Left lung (tissue), 10 donors: ENCODE results near the gene UQCRFS1. TPM values are rescaled to one million over a fixed set of nuclear protein-coding genes. Genes with fewer than 3 reads are reported as not detected.

ENCODE experiments used
- ATAC-seq: fragments of 200-7000 bp; cut with Tn5 transposase; one replicate; pipeline ENCODE4 v1.9.1; 2020; ENCODE audit warnings: moderate library complexity
- DNase-seq, 4 donors: peaks; one replicate each; pipeline ENCODE4 v3.0.0-alpha.2; 2013 to 2020
- H3K27ac ChIP-seq, 2 donors: fragments of 200-600 bp; sonication (generic) in 1 of 2; one replicate each; pipeline versions ENCODE4 v1.5.0 to v1.8.0; 2020 to 2021
- H3K27me3 ChIP-seq, 2 donors: fragments of 200-600 bp; sonication (generic) in 1 of 2; one replicate each; pipeline versions ENCODE4 v1.5.0 to v1.8.0; 2020 to 2021
- H3K36me3 ChIP-seq, 2 donors: fragments of 200-600 bp; sonication (generic) in 1 of 2; one replicate each; pipeline versions ENCODE4 v1.5.0 to v1.8.0; 2020 to 2021
- H3K4me1 ChIP-seq, 2 donors: fragments of 200-600 bp; one replicate each; pipeline ENCODE4 v1.8.0; 2021
- H3K4me3 ChIP-seq, 2 donors: fragments of 200-600 bp; sonication (generic) in 1 of 2; one replicate each; pipeline versions ENCODE4 v1.5.0 to v1.8.0; 2020 to 2021; ENCODE audit warnings: mild to moderate bottlenecking in 1 of 2
- H3K9me3 ChIP-seq, 2 donors: fragments of 200-600 bp; sonication (generic) in 1 of 2; one replicate each; pipeline versions ENCODE4 v1.5.0 to v1.8.0; 2020 to 2021
- CTCF ChIP-seq, 2 donors: fragments of 200-600 bp; sonication (generic) in 1 of 2; IDR thresholded peaks; one replicate each; pipeline versions ENCODE4 v1.5.0 to v1.8.0; 2021; ENCODE audit warnings: antibody characterized with exemption in 2 of 2
- intact Hi-C, 2 donors: fragments of 100-400 bp; cut with DNase I; formaldehyde crosslinking; loops; one replicate each; pipeline versions ENCODE4 v1.11.2 to v1.14.2; 2022
- polyA plus RNA-seq, 6 donors: library from polyadenylated mRNA; unstranded; fragments of 120-200 nt; gene quantifications; one replicate each; pipeline ENCODE4 v1.2.1, GENCODE V29; 2013; ENCODE audit not compliant: insufficient read length in 6 of 6
- total RNA-seq, 2 donors: library from RNA; stranded (reverse); fragmentation: NEBNext Ultra II Directional; extraction: Animal tissue kit (Norgen Biotek cat#: 25700); gene quantifications; one replicate each; pipeline ENCODE4 v1.2.1, GENCODE V29; 2021
- donor health status: DM: no; HTN: yes; CAD: no.
- donor health status: DM: no; HTN: no; CAD: no.

Gene UQCRFS1
- total and polyA plus RNA-seq, 8 donors, result 15.9 to 27.8 (median 17.4) TPM

GRCh38 chr19:29248332-29248844 lies 35.4 kb upstream of the UQCRFS1 start:
- Histone ChIP-seq H3K27ac (no peak overlapping the region), H3K4me1 (no peaks in the 10 kb centered on the region), H3K36me3 (no peaks in the 10 kb centered on the region), H3K9me3 (no peaks in the 10 kb centered on the region), H3K27me3 (peaks cover 0 to 49% of the 10 kb centered on the region in 2 donors), H3K4me3 (no peak overlapping the region)
- TF ChIP-seq CTCF (IDR thresholded peaks at IDR 0.05), result no peak
- no peak for ATAC-seq
- DNase-seq, result no peak
- intact Hi-C loops, result no loop called here

GRCh38 chr19:29247872-29248271 lies 34.9 kb upstream of the UQCRFS1 start:
- no peak overlapping the region for H3K4me3 ChIP-seq
- peaks cover 0 to 49% of the 10 kb centered on the region in 2 donors for H3K27me3 ChIP-seq
- DNase-seq (peak in 1 of 4 donors; percentile 5), ATAC-seq (no peak)
- TF ChIP-seq CTCF (IDR thresholded peaks at IDR 0.05), result no peak
- no peak overlapping the region for H3K27ac ChIP-seq
- H3K36me3 ChIP-seq, result no peaks in the 10 kb centered on the region
- no peaks in the 10 kb centered on the region for H3K4me1 ChIP-seq
- intact Hi-C loops, result no loop called here
- no peaks in the 10 kb centered on the region for H3K9me3 ChIP-seq

GRCh38 chr19:29247471-29247870 lies 34.5 kb upstream of the UQCRFS1 start:
- DNase-seq (no peak), ATAC-seq (no peak)
- intact Hi-C loops, result no loop called here
- H3K27ac ChIP-seq, result no peak overlapping the region
- TF ChIP-seq CTCF (IDR thresholded peaks at IDR 0.05), result no peak
- H3K9me3 ChIP-seq, result no peaks in the 10 kb centered on the region
- H3K4me3 ChIP-seq, result no peak overlapping the region
- H3K4me1 ChIP-seq, result no peaks in the 10 kb centered on the region
- no peaks in the 10 kb centered on the region for H3K36me3 ChIP-seq
- peaks cover 0 to 49% of the 10 kb centered on the region in 2 donors for H3K27me3 ChIP-seq

GRCh38 chr19:29247051-29247450 lies 34.1 kb upstream of the UQCRFS1 start:
- H3K36me3 ChIP-seq, result no peaks in the 10 kb centered on the region
- H3K9me3 ChIP-seq, result no peaks in the 10 kb centered on the region
- no peak overlapping the region for H3K27ac ChIP-seq
- TF ChIP-seq CTCF (IDR thresholded peaks at IDR 0.05), result no peak
- no peaks in the 10 kb centered on the region for H3K4me1 ChIP-seq
- intact Hi-C loops, result no loop called here
- peaks cover 0 to 49% of the 10 kb centered on the region in 2 donors for H3K27me3 ChIP-seq
- DNase-seq (no peak), ATAC-seq (no peak)
- H3K4me3 ChIP-seq, result no peak overlapping the region

- no peak overlapping the region for H3K4me3 ChIP-seq
- no peak for TF ChIP-seq CTCF (IDR thresholded peaks at IDR 0.05)
- ATAC-seq (no peak), DNase-seq (peak in 1 of 4 donors; percentile 21)
- intact Hi-C loops, result no loop called here
- H3K36me3 ChIP-seq, result no peaks in the 10 kb centered on the region
- H3K4me1 ChIP-seq, result no peaks in the 10 kb centered on the region
- H3K27ac ChIP-seq, result no peak overlapping the region
- H3K9me3 ChIP-seq, result no peaks in the 10 kb centered on the region
- peaks cover 0 to 53% of the 10 kb centered on the region in 2 donors for H3K27me3 ChIP-seq
Observed at GRCh38 chr19:29245215-29245614, 32.3 kb upstream of the UQCRFS1 start.
